Activated CD4-positive, alpha-beta T cell treated with anti-CD3 and anti-CD28 coated beads, Interleukin-2, Interleukin-4, amounts not matched to agents 100 ng/mL and 50 ng/mL, durations not matched to agents 16 hours and 8 hours (primary cell): ENCODE results near the gene CD3D.
A peak's percentile ranks its signal among the peaks of the same experiment; 100 is the strongest.
"Not testable (repeated sequence)": the region's sequence is repeated elsewhere in the genome, so short reads cannot be mapped to it uniquely, and the experiment has no call there.

Experiments
- DNase-seq: peaks from one replicate; pipeline ENCODE4 v3.0.0-alpha.2; 2020; ENCODE audit warnings: low spot score

The CD3D gene

DNA sequence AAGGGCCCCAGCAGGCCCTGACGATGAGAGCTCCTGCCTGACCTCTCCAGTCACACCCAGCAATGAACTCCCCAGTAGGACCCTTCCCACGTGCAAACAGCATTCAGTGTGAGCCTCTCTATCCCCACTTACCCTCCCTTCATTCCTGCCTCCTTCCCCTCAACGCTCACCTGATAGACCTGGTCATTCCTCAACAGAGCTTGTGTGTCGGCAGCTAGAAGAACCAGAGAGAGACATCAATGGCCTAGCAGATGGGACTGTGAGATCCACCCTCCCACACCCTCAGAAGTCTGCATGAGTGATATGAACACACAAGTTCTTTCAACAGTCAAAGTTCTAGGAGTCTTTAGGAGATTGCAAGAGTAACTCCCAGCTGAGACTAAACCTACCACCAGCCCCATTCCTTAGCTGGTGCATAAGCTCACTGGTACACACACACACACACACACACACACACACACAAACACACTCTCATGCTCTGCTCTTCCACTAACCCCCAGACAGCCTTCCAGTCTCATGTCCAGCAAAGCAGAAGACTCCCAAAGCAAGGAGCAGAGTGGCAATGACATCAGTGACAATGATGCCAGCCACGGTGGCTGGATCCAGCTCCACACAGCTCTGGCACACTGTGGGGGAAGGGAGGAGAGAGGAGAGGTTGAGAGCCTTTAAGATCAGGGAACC is 3.1 kb downstream of the CD3D start:
- no peak for DNase-seq

DNA sequence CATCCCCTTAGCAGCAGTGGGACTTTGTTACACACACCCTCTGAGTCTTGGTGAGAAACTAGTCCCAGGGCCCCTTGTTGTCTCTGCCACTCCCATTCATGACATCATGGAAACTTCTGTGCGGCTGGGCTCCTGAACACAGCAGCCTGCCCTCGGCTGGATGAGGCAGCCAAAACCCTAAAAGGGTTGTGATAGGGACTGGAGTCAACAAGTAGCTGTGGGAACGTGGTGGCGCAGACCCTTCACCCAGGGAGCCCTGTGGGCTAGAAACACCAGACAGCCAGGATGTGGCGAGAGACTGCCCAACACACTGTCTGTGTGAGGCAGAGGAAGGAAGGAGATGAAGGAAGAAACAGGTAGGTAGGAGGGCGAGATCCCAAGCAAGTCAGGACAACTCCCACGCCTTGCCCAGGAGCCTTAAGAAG is 3.9 kb downstream of the CD3D start:
- DNase-seq: peak; percentile 88

DNA sequence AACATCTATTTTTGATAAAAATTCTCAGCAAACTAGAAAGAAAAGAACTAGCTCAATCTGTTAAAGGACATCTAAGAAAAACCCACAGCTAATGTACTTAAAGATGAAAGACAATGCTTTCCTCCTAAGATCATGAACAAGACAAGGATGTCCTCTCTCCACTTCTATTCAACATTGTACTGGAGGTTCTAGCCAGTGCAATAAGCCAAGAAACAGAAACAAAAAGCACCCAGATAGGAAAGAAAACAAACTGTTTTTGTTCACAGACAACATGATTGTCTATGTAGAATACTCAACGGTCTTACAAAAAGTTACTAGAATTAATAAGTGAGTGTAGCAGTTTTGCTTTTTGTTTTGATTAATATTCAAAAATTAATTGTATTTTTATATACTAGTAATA is 7.8 kb downstream of the CD3D start:
- no peak for DNase-seq

DNA sequence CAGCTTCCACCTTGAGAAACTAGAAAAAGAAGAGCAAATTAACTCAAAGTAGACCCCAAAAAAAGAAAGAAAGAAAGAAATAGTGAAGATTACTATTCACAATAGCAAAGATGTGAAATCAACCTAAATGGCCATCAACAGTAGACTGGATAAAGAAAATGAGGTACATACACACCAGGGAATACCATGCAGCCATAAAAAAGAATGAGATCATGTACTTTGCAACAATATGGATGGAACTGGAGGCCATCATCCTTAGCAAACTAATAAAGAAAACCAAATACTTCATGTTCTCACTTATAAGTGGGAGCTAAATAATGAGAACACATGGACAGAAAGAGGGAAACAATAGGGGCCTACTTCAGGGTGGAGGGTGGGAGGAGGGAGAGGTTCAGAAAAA is 13.8 kb downstream of the CD3D start:
- DNase-seq: no peak

DNA sequence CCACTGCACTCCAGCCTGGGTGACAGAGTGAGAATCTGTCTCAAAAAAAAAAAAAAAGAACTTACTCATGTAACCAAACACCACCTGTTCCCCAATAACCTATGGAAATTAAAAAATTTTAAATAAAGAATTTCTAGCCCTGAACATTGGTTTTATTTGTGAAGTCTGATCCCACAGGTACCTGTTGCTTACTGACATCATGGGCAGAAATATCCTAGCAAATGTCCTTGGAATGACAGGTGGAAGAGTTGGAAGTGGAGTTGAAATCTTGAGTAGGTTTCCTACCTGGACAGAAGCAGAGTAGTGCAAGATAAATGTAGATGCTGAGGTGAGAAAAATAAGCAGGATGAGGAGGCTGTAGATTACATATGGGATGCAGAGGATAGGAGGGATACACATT is 17.2 kb downstream of the CD3D start:
- DNase-seq: no peak

GRCh38 chr11:118322721-118323120 is 19.8 kb downstream of the CD3D start:
- DNase-seq: no peak

DNA sequence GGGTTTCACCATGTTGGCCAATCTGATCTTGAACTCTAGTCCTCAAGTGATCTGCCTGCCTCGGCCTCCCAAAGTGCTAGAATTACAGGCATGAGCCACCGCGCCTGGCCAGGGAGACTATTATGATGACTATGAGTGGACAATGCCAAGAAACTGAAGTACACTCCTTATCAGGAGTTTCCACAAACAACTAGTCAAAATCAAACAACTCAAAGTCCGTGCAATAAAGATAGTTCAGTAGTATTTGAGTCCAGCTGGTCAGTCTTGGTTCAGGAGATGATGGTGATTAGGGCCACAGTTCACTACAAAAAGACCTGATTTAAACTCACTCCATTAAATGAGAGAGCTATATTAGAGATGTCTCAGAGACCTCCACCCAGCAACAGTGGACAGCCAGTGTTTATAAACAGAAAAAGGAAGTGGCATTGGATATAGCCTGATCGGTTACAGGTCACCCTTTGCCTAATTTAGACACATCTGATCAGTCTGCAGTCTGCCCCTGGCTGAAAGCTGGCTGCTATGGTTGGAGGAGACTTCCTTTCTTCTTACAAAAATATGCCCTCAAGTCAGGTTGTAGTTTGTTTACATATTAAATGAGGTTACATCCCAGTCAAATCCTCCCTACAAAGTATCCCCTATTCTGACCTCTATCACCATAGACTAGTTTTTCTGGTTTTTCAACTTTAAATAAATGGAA is 21.0 kb downstream of the CD3D start:
- DNase-seq: no peak

- DNase-seq: no peak
These were observed 22.0 kb downstream of the CD3D start for GRCh38 chr11:118320515-118320914.

DNA sequence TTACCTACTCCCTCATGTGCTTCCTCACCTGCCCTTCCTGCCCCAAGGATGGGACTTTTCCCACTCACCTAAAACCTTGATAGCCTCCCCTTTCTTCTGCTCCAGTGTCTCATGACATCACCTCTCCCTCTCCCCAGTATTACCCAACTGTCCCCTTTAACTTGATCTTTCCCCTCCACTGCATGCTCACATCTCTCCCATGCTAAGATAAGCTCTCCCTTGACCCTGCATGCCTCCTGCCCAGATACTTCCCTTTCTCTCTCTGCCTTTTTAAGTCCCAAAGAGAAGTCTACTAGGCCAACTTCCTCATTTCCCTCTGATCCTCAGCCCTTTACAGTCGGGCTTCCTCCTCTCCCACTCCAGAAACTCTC is 23.2 kb downstream of the CD3D start:
- no peak for DNase-seq

- no peak for DNase-seq
These were observed 23.7 kb downstream of the CD3D start for GRCh38 chr11:118318581-118319336.

DNA sequence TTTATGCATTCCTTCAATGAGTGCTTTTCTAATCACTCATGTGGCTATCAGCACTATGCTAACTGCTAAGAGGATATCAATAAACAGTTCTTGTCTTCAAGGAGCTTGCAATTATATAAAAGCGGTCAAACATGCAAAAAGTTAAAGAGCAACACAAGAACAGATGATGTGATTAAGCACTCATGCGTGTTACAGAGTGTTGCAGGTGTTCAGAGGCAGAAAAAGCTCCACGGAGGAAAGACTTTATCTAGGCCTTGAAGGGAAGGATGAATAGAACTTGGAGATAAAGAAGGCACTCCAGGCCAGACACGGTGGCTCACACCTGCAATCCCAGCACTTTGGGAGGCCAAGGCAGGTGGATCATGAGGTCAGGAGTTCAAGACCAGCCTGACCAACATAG is 24.4 kb downstream of the CD3D start:
- no peak for DNase-seq

DNA sequence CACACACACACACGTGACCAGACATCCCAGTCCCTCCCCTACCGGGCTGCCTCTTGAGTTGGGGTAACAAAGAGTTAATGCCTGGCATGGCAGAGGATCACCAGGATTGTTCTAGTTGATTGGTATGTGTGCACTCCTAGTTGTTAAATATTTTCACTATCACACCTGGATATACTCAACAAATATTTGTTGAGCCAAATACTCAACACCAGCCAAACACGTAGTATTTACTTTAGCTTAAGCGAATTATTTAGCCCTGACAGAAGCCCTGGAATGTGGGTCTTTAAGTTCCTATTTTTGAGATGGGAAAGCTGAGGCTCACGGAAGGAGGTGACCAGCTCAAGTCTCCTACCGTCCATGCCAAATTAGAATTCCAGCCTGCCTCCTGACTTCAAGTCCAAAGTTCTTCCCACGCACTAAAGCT is 27.5 kb downstream of the CD3D start:
- DNase-seq: no peak

- no peak for DNase-seq
These were observed 29.3 kb downstream of the CD3D start for GRCh38 chr11:118313242-118313641.

- DNase-seq: no peak
These were observed 30.2 kb downstream of the CD3D start for GRCh38 chr11:118312328-118312727.

GRCh38 chr11:118311518-118311917 is 31.0 kb downstream of the CD3D start:
- DNase-seq: no peak

DNA sequence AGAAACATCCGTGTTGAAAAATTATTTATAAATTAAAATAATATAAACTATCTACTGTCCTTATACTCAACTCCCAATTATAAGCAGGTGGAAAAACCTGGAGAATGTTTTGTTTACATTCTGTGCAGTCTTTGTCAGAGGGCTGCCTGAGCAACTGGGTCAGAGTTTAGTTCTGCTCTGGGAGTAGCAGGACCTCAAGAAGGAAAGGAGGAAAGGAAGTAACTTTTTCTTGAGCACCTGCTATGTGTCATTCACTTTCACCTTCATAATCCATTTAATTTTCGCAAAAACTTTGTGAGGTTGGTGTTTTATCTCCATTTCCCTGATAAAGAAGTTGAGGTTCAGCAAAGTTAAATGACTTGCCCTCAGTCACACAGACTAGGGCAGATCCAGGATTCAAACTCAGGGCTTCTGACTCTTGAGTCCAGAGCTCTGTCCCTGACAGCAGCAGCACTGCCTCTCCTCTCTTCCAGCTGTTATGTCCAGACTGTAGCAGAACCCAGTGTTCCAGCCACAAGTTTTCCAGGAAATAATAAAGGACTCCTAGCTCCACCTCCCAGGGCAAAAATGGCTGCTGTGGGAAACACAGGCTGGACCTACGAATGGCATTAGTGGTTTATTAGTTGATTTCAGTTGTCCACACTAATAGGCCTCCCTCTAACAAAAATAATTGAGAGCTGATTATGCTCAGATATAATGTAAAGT is 31.6 kb downstream of the CD3D start:
- no peak for DNase-seq

DNA sequence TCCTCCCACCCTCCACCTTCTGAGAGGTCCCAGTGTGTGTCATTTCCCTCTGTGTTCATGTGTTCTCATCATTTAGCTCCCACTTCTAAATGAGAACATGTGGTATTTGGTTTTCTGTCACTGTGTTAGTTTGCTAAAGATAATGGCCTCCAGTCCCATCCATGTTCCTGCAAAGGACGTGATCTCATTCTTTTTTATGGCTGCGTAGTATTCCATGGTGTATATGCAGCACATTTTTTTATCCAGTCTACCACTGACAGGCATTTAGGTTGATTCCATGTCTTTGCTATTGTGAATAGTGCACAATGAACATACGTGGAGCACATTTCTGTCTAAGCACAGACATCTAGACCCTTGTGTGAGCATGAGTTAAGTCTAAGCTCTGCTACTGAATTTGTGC is 32.2 kb downstream of the CD3D start:
- DNase-seq: no peak

- DNase-seq: not testable (repeated sequence)
These were observed 33.4 kb downstream of the CD3D start for GRCh38 chr11:118308995-118309528.

- DNase-seq: peak; percentile 54
These were observed 35.9 kb downstream of the CD3D start for GRCh38 chr11:118306556-118306955.

- peak; percentile 56 for DNase-seq
These were observed 36.8 kb downstream of the CD3D start for GRCh38 chr11:118305726-118306125.

- peak; percentile 79 for DNase-seq
These were observed 37.8 kb downstream of the CD3D start, which contains the start of gene CD3E for GRCh38 chr11:118304568-118305248. Gene CD3E (plus strand): TSS chr11:118304730. CDS start chr11:118304953, 223 bp downstream.

DNA sequence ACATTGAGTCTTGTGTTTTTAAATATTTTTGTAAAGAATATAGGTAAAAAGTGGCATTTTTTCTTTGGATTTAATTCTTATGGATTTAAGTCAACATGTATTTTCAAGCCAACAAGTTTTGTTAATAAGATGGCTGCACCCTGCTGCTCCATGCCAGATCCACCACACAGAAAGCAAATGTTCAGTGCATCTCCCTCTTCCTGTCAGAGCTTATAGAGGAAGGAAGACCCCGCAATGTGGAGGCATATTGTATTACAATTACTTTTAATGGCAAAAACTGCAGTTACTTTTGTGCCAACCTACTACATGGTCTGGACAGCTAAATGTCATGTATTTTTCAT is 38.3 kb downstream of the CD3D start:
- DNase-seq: no peak
